GM15510 (cell line): ENCODE measurements around the gene MYO5C.

Source experiments
- POLR2A ChIP-seq: IDR thresholded peaks from 3 replicates; pipeline ENCODE4 v1.6.1; 2011; ENCODE audit warnings: borderline replicate concordance; ENCODE audit not compliant: insufficient read length; ENCODE audit errors: extremely low read depth

MYO5C gene

GRCh38 chr15:52318729-52319500 lies 23.3 kb upstream of the MYO5C start:
- TF ChIP-seq POLR2A = no peak

- no peak for TF ChIP-seq POLR2A
These were observed 22.1 kb upstream of the MYO5C start for GRCh38 chr15:52317688-52318087.

GRCh38 chr15:52317022-52317421 lies 21.4 kb upstream of the MYO5C start:
- no peak for TF ChIP-seq POLR2A

GRCh38 chr15:52309154-52309548 lies 13.5 kb upstream of the MYO5C start:
- no peak for TF ChIP-seq POLR2A

GRCh38 chr15:52308446-52309153 lies 13.0 kb upstream of the MYO5C start:
- peak; percentile 18 for TF ChIP-seq POLR2A

GRCh38 chr15:52307847-52308246 lies 12.2 kb upstream of the MYO5C start:
- no peak for TF ChIP-seq POLR2A

- TF ChIP-seq POLR2A = no peak
These were observed 10.7 kb upstream of the MYO5C start for GRCh38 chr15:52306270-52306669.

GRCh38 chr15:52303093-52303772 lies 7.6 kb upstream of the MYO5C start:
- TF ChIP-seq POLR2A = no peak

- TF ChIP-seq POLR2A = no peak
These were observed 5.8 kb upstream of the MYO5C start for GRCh38 chr15:52301265-52301847.

- no peak for TF ChIP-seq POLR2A
These were observed 653 bp downstream of the MYO5C start for GRCh38 chr15:52294881-52295420.

GRCh38 chr15:52292780-52293392 lies 2.7 kb downstream of the MYO5C start:
- TF ChIP-seq POLR2A = no peak

GRCh38 chr15:52291204-52291603 lies 4.4 kb downstream of the MYO5C start:
- TF ChIP-seq POLR2A = no peak

- TF ChIP-seq POLR2A = no peak
These were observed 4.8 kb downstream of the MYO5C start for GRCh38 chr15:52290800-52291199.

GRCh38 chr15:52290329-52290728 lies 5.3 kb downstream of the MYO5C start:
- TF ChIP-seq POLR2A = no peak
